HepG2 (cell line): ENCODE data around the gene CSNK1E. TPM values are rescaled to one million over a fixed set of nuclear protein-coding genes. Genes with fewer than 3 reads are reported as not detected.

Source experiments
- AKAP8 ChIP-seq: sonication (generic); formaldehyde crosslinking; IDR thresholded peaks from 2 replicates; pipeline ENCODE4 v1.5.1; 2020; ENCODE audit warnings: mild to moderate bottlenecking, missing genetic modification reagents
- FOXP1 ChIP-seq, 2 experiments: fragments of 450-650 bp in 1 of 2; IDR thresholded peaks; 2 replicates each; pipeline ENCODE4 v1.6.1; 2017 to 2018; ENCODE audit warnings: antibody characterized with exemption in 1 of 2
- HNF4G ChIP-seq, 2 experiments: sonication (generic) in 1 of 2; formaldehyde crosslinking in 1 of 2; IDR thresholded peaks; 2 replicates each; pipeline versions ENCODE4 v1.4.0 to v1.6.1; 2011 to 2020; ENCODE audit warnings: borderline replicate concordance in 2 of 2, low read depth in 2 of 2, mild to moderate bottlenecking in 2 of 2, low read length in 1 of 2, missing genetic modification reagents in 1 of 2, moderate library complexity in 1 of 2
- HNRNPH1 ChIP-seq: fragments of 200-400 bp; formaldehyde crosslinking; optimal IDR thresholded peaks from 2 replicates; pipeline ENCODE3; 2017; ENCODE audit warnings: mild to moderate bottlenecking, low read depth, low read length
- HNRNPL ChIP-seq: fragments of 200-400 bp; formaldehyde crosslinking; IDR thresholded peaks from 2 replicates; pipeline ENCODE4 v1.6.1; 2017; ENCODE audit warnings: mild to moderate bottlenecking, low read depth, low read length
- HNRNPUL1 ChIP-seq: fragments of 200-400 bp; formaldehyde crosslinking; IDR thresholded peaks from 2 replicates; pipeline ENCODE4 v1.6.1; 2017; ENCODE audit warnings: low read depth, mild to moderate bottlenecking, low read length, moderate library complexity
- MAFF ChIP-seq: IDR thresholded peaks from 2 replicates; pipeline ENCODE4 v1.6.1; 2011; ENCODE audit warnings: low read depth, low read length, improper control_type of control experiment
- NFRKB ChIP-seq: fragments of 450-650 bp; IDR thresholded peaks from 2 replicates; pipeline ENCODE4 v1.6.1; 2017
- NFYC ChIP-seq: IDR thresholded peaks from 2 replicates; pipeline ENCODE4 v1.6.1; 2016; ENCODE audit warnings: missing genetic modification reagents, missing compliant biosample characterization
- RBAK ChIP-seq: sonication (generic); formaldehyde crosslinking; IDR thresholded peaks from 2 replicates; pipeline ENCODE4 v1.5.1; 2020; ENCODE audit warnings: mild to moderate bottlenecking, missing genetic modification reagents
- SMYD3 ChIP-seq: sonication (generic); formaldehyde crosslinking; IDR thresholded peaks from 2 replicates; pipeline ENCODE4 v1.8.1; 2023; ENCODE audit warnings: mild to moderate bottlenecking, missing genetic modification reagents
- SNAPC2 ChIP-seq: sonication (generic); formaldehyde crosslinking; IDR thresholded peaks from 2 replicates; pipeline ENCODE4 v1.8.1; 2022; ENCODE audit warnings: mild to moderate bottlenecking, missing genetic modification reagents
- ZFX ChIP-seq: sonication (generic); formaldehyde crosslinking; IDR thresholded peaks from 2 replicates; pipeline ENCODE4 v1.4.0; 2020; ENCODE audit warnings: mild to moderate bottlenecking, low read depth, missing genetic modification reagents, moderate library complexity
- ZNF441 ChIP-seq: sonication (generic); formaldehyde crosslinking; IDR thresholded peaks from 2 replicates; pipeline ENCODE4 v1.7.0; 2021; ENCODE audit warnings: missing genetic modification reagents, borderline replicate concordance
- ZNF556 ChIP-seq: sonication (generic); formaldehyde crosslinking; IDR thresholded peaks from 2 replicates; pipeline ENCODE4 v1.4.0; 2020; ENCODE audit warnings: mild to moderate bottlenecking, missing genetic modification reagents, borderline replicate concordance
- ZNF558 ChIP-seq: sonication (generic); formaldehyde crosslinking; IDR thresholded peaks from 2 replicates; pipeline ENCODE4 v1.9.0; 2022; ENCODE audit warnings: mild to moderate bottlenecking, missing genetic modification reagents, borderline replicate concordance
- ZNF562 ChIP-seq: sonication (generic); formaldehyde crosslinking; IDR thresholded peaks from 2 replicates; pipeline ENCODE4 v1.8.0; 2022; ENCODE audit warnings: missing genetic modification reagents, borderline replicate concordance
- ZNF567 ChIP-seq: sonication (generic); formaldehyde crosslinking; IDR thresholded peaks from 2 replicates; pipeline ENCODE4 v1.8.1; 2023; ENCODE audit warnings: mild to moderate bottlenecking, missing genetic modification reagents, borderline replicate concordance
- ZNF572 ChIP-seq: sonication (generic); formaldehyde crosslinking; IDR thresholded peaks from 2 replicates; pipeline ENCODE4 v1.5.1; 2020; ENCODE audit warnings: mild to moderate bottlenecking, missing genetic modification reagents
- ZNF589 ChIP-seq: sonication (generic); formaldehyde crosslinking; conservative IDR thresholded peaks from 2 replicates; pipeline ENCODE4 v1.8.0; 2022; ENCODE audit warnings: mild to moderate bottlenecking, moderate library complexity, missing genetic modification reagents
- polyA plus RNA-seq, 8 experiments: library from polyadenylated mRNA; depleted of rRNA in 3 of 8; stranded (reverse) in 7 of 8; unstranded in 1 of 8; fragments of >200 nt; fragmentation: Illumina TruSeq in 4 of 8; extraction: Trizol in 4 of 8; gene quantifications; 2 replicates each; pipeline versions ENCODE4 v1.2.1 to v1.2.3, GENCODE V29; 2011 to 2016; ENCODE audit warnings: low read depth in 4 of 8, missing spikeins in 1 of 8, mixed read lengths in 1 of 8; ENCODE audit not compliant: insufficient read depth in 1 of 8
- total RNA-seq, 5 experiments: library from RNA; depleted of rRNA; stranded (reverse); fragments of >200 nt; fragmentation: Illumina TruSeq; extraction: Trizol; gene quantifications; 2 replicates each; pipeline ENCODE4 v1.2.3, GENCODE V29; 2016; ENCODE audit warnings: low read depth in 1 of 5
- TF ChIP-seq, protein P1 (sequence below): sonication (generic); formaldehyde crosslinking; IDR thresholded peaks from 2 replicates; pipeline ENCODE4 v1.8.1; 2023; ENCODE audit warnings: mild to moderate bottlenecking, missing genetic modification reagents
- TF ChIP-seq, protein P2 (sequence below): sonication (generic); formaldehyde crosslinking; IDR thresholded peaks from 2 replicates; pipeline ENCODE4 v1.5.0; 2020; ENCODE audit warnings: mild to moderate bottlenecking, missing genetic modification reagents
- TF ChIP-seq, protein P3 (sequence below): IDR thresholded peaks from 2 replicates; pipeline ENCODE4 v1.6.1; 2012; ENCODE audit warnings: inconsistent platforms
- TF ChIP-seq, protein P4 (sequence below): IDR thresholded peaks from 2 replicates; pipeline ENCODE4 v1.6.1; 2016; ENCODE audit warnings: mild to moderate bottlenecking, missing biosample characterization, missing genetic modification reagents
- TF ChIP-seq, protein P5 (sequence below): sonication (generic); formaldehyde crosslinking; IDR thresholded peaks from 2 replicates; pipeline ENCODE4 v1.4.0; 2020; ENCODE audit warnings: missing genetic modification reagents

CSNK1E gene
- total and polyA plus RNA-seq, 2 of the 13 experiments (the other 11 are each of a cell fraction or from before 2014, with no cell fraction given) = 34.7 to 129 TPM

DNA sequence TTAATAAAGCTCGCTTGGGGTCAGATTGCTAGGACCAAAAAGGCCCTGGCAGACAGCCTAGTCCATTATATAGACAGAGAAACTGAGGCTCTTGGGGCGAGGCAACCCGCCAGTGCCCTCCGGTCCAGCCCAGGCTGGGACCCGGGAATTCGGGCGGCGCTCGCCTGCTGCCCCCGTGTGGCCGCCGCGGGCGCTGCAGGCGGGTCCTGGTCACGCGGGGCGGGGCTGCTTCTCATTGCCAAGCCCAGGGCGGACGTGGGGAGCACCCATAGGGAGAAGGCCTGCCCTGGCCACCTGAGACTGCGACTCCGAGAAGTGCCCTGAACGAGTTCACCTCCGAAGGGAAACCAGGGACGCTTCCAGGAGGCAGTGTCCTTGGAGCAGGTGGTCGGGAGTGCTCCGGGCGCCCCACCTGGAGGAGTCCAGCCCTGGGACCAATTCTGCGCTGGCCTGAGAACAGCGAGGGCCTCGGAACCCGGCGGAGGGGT lies 36.0 kb upstream of the CSNK1E start (continued):
- TF ChIP-seq, protein P1, sequence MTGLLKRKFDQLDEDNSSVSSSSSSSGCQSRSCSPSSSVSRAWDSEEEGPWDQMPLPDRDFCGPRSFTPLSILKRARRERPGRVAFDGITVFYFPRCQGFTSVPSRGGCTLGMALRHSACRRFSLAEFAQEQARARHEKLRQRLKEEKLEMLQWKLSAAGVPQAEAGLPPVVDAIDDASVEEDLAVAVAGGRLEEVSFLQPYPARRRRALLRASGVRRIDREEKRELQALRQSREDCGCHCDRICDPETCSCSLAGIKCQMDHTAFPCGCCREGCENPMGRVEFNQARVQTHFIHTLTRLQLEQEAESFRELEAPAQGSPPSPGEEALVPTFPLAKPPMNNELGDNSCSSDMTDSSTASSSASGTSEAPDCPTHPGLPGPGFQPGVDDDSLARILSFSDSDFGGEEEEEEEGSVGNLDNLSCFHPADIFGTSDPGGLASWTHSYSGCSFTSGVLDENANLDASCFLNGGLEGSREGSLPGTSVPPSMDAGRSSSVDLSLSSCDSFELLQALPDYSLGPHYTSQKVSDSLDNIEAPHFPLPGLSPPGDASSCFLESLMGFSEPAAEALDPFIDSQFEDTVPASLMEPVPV (CRISPR knock-in tag) = no peak; the same call in 1 of the 2 replicates
- TF ChIP-seq HNRNPL = no peak
- no peak for TF ChIP-seq MAFF
- TF ChIP-seq ZNF558 = no peak
- TF ChIP-seq, protein P2, sequence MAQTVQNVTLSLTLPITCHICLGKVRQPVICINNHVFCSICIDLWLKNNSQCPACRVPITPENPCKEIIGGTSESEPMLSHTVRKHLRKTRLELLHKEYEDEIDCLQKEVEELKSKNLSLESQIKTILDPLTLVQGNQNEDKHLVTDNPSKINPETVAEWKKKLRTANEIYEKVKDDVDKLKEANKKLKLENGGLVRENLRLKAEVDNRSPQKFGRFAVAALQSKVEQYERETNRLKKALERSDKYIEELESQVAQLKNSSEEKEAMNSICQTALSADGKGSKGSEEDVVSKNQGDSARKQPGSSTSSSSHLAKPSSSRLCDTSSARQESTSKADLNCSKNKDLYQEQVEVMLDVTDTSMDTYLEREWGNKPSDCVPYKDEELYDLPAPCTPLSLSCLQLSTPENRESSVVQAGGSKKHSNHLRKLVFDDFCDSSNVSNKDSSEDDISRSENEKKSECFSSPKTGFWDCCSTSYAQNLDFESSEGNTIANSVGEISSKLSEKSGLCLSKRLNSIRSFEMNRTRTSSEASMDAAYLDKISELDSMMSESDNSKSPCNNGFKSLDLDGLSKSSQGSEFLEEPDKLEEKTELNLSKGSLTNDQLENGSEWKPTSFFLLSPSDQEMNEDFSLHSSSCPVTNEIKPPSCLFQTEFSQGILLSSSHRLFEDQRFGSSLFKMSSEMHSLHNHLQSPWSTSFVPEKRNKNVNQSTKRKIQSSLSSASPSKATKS (CRISPR knock-in tag) = no peak
- TF ChIP-seq HNRNPUL1 = no peak
- TF ChIP-seq SMYD3 (CRISPR knock-in tag) = no peak
- TF ChIP-seq ZNF572 = no peak
- no peak for TF ChIP-seq ZNF562 (CRISPR knock-in tag)
- no peak for TF ChIP-seq ZNF441 (CRISPR knock-in tag)
- TF ChIP-seq ZNF589 = no peak
- TF ChIP-seq, protein P3, sequence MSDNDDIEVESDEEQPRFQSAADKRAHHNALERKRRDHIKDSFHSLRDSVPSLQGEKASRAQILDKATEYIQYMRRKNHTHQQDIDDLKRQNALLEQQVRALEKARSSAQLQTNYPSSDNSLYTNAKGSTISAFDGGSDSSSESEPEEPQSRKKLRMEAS = no peak
- TF ChIP-seq, protein P4, sequence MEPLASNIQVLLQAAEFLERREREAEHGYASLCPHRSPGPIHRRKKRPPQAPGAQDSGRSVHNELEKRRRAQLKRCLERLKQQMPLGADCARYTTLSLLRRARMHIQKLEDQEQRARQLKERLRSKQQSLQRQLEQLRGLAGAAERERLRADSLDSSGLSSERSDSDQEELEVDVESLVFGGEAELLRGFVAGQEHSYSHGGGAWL (CRISPR knock-in tag) = no peak
- TF ChIP-seq ZFX (CRISPR knock-in tag) = 0 out of 2 replicates have a peak, but pooled peaks have one; percentile 32
- TF ChIP-seq FOXP1 (IDR thresholded peaks at IDR 0.05) = no peak
- no peak for TF ChIP-seq FOXP1 (CRISPR knock-in tag; IDR thresholded peaks at IDR 0.05)
- TF ChIP-seq NFYC (CRISPR knock-in tag) = no peak
- no peak for TF ChIP-seq ZNF567 (CRISPR knock-in tag)
- TF ChIP-seq, protein P5, sequence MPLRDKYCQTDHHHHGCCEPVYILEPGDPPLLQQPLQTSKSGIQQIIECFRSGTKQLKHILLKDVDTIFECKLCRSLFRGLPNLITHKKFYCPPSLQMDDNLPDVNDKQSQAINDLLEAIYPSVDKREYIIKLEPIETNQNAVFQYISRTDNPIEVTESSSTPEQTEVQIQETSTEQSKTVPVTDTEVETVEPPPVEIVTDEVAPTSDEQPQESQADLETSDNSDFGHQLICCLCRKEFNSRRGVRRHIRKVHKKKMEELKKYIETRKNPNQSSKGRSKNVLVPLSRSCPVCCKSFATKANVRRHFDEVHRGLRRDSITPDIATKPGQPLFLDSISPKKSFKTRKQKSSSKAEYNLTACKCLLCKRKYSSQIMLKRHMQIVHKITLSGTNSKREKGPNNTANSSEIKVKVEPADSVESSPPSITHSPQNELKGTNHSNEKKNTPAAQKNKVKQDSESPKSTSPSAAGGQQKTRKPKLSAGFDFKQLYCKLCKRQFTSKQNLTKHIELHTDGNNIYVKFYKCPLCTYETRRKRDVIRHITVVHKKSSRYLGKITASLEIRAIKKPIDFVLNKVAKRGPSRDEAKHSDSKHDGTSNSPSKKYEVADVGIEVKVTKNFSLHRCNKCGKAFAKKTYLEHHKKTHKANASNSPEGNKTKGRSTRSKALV = no peak
- no peak for TF ChIP-seq HNRNPH1
- no peak for TF ChIP-seq AKAP8 (CRISPR knock-in tag)
- TF ChIP-seq HNF4G (IDR thresholded peaks at IDR 0.05; ENCODE audit: borderline replicate concordance, low read depth, low read length) = no peak
- TF ChIP-seq HNF4G (CRISPR knock-in tag; IDR thresholded peaks at IDR 0.05; ENCODE audit: borderline replicate concordance, low read depth) = no peak
- no peak for TF ChIP-seq RBAK
- no peak for TF ChIP-seq SNAPC2 (CRISPR knock-in tag)
- no peak for TF ChIP-seq ZNF556 (CRISPR knock-in tag)
- no peak for TF ChIP-seq NFRKB
